ENCODE data around the gene CCDC34.

DNA sequence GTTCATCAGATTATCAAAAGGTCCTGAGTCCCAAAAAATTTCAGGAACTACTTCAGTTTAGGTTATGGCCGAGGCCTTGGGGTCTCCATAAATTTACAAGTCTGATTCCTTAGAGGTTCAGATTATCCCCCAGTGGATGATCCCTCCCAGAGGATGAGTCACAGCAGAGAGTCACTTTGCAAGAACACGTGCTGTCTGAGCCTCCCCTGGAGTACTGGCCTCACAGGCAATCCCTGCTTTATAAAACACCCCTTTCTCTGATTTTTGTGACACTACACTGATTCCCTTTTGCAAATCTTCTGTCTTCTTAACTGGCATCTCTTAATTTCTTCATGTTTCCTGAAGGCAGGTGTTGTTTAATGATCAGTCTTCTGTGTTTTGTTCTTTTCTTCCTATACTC is 45.3 kb downstream of the CCDC34 start:
- TF ChIP-seq RBBP5 (IDR thresholded peaks at IDR 0.05; ENCODE audit: borderline replicate concordance, low read depth, low read length) = no peak
- no peak for TF ChIP-seq POLR2A (IDR thresholded peaks at IDR 0.05; ENCODE audit: control extremely low read depth in 1 of 2, low read depth in 2 of 2, low read length in 2 of 2)
- TF ChIP-seq HDAC2 (IDR thresholded peaks at IDR 0.05; ENCODE audit: borderline replicate concordance in 1 of 2, low read depth in 2 of 2, low read length in 2 of 2) = no peak
- TF ChIP-seq, protein P1, sequence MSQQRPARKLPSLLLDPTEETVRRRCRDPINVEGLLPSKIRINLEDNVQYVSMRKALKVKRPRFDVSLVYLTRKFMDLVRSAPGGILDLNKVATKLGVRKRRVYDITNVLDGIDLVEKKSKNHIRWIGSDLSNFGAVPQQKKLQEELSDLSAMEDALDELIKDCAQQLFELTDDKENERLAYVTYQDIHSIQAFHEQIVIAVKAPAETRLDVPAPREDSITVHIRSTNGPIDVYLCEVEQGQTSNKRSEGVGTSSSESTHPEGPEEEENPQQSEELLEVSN (IDR thresholded peaks at IDR 0.05) = 0 out of 2 replicates have a peak, but pooled peaks have one; percentile 23
- TF ChIP-seq EP300 (IDR thresholded peaks at IDR 0.05; ENCODE audit: borderline replicate concordance in 1 of 2, low read depth in 2 of 2, low read length in 2 of 2) = no peak
- TF ChIP-seq, protein P2, sequence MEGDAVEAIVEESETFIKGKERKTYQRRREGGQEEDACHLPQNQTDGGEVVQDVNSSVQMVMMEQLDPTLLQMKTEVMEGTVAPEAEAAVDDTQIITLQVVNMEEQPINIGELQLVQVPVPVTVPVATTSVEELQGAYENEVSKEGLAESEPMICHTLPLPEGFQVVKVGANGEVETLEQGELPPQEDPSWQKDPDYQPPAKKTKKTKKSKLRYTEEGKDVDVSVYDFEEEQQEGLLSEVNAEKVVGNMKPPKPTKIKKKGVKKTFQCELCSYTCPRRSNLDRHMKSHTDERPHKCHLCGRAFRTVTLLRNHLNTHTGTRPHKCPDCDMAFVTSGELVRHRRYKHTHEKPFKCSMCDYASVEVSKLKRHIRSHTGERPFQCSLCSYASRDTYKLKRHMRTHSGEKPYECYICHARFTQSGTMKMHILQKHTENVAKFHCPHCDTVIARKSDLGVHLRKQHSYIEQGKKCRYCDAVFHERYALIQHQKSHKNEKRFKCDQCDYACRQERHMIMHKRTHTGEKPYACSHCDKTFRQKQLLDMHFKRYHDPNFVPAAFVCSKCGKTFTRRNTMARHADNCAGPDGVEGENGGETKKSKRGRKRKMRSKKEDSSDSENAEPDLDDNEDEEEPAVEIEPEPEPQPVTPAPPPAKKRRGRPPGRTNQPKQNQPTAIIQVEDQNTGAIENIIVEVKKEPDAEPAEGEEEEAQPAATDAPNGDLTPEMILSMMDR (IDR thresholded peaks at IDR 0.05; ENCODE audit: control extremely low read depth in 1 of 3, insufficient read depth in 1 of 3, low read depth in 1 of 3, low read length in 3 of 3) = no peak
- TF ChIP-seq POLR2AphosphoS5 (IDR thresholded peaks at IDR 0.05; ENCODE audit: low read depth, low read length) = no peak
- TF ChIP-seq SIRT6 (IDR thresholded peaks at IDR 0.05; ENCODE audit: low read length) = no peak
- TF ChIP-seq CEBPB (IDR thresholded peaks at IDR 0.05; ENCODE audit: low read depth, low read length) = no peak
- TF ChIP-seq BCL11A (IDR thresholded peaks at IDR 0.05; ENCODE audit: low read depth in 2 of 2, low read length in 2 of 2) = no peak
- no peak for TF ChIP-seq CREB1 (IDR thresholded peaks at IDR 0.05)

All from H1 (cell line).